ENCODE data around the gene SRPX. TPM values are rescaled to one million over a fixed set of nuclear protein-coding genes. Genes with fewer than 3 reads are reported as not detected.

SRPX gene
- total RNA-seq, 1 donor = 76.7 TPM

Other genes with a start within 250 kb of the SRPX start
- gene SYTL5, start 214.3 kb downstream of the SRPX start, total RNA-seq = under 0.01 TPM in 2 replicates
- gene RPGR, start 106.6 kb upstream of the SRPX start, total RNA-seq = 7.4 and 8.0 TPM in 2 replicates
- gene OTC, start 131.7 kb upstream of the SRPX start, total RNA-seq = not detected in 2 replicates

Measured in osteoblast (primary cell).